HEK293T (cell line): Measurements from ENCODE around the gene SOST.

ENCODE experiments used
- CTCF ChIA-PET: fragments of 350-600 bp; formaldehyde crosslinking; extraction: SDS; loops from one replicate; lab custom pipeline; 2021; ENCODE audit warnings: antibody characterized with exemption, inconsistent platforms; lab: Yijun Ruan, JAX
- POLR2A ChIA-PET: fragments of 350-600 bp; formaldehyde crosslinking; extraction: SDS; loops from one replicate; lab custom pipeline; 2020; ENCODE audit warnings: antibody characterized with exemption, inconsistent platforms; lab: Yijun Ruan, JAX
- DNase-seq: peaks from one replicate; pipeline ENCODE4 v3.0.0; 2012; ENCODE audit warnings: mixed read lengths; ENCODE audit errors: extremely low spot score
- ARNT ChIP-seq: fragments of 450-650 bp; IDR thresholded peaks from 2 replicates; pipeline ENCODE4 v1.6.1; 2017; ENCODE audit warnings: mild to moderate bottlenecking
- BHLHE40 ChIP-seq: fragments of 450-650 bp; IDR thresholded peaks from 2 replicates; pipeline ENCODE4 v1.6.1; 2016; ENCODE audit warnings: mild to moderate bottlenecking, moderate library complexity, borderline replicate concordance
- CTBP1 ChIP-seq: fragments of 450-650 bp; IDR thresholded peaks from 2 replicates; pipeline ENCODE4 v1.6.1; 2016; ENCODE audit warnings: borderline replicate concordance
- ELF4 ChIP-seq: fragments of 450-650 bp; IDR thresholded peaks from 2 replicates; pipeline ENCODE4 v1.6.1; 2017; ENCODE audit warnings: antibody characterized with exemption
- FOXA1 ChIP-seq: fragments of 450-650 bp; IDR thresholded peaks from 2 replicates; pipeline ENCODE4 v1.6.1; 2016; ENCODE audit warnings: mild to moderate bottlenecking
- FOXK2 ChIP-seq: fragments of 450-650 bp; IDR thresholded peaks from 2 replicates; pipeline ENCODE4 v1.6.1; 2016; ENCODE audit warnings: mild to moderate bottlenecking
- FOXM1 ChIP-seq: fragments of 450-650 bp; IDR thresholded peaks from 2 replicates; pipeline ENCODE4 v1.6.1; 2017; ENCODE audit warnings: mild to moderate bottlenecking, borderline replicate concordance
- HDGF ChIP-seq: fragments of 450-650 bp; IDR thresholded peaks from 2 replicates; pipeline ENCODE4 v1.6.1; 2017; ENCODE audit warnings: antibody characterized with exemption, borderline replicate concordance
- L3MBTL2 ChIP-seq: fragments of 450-650 bp; conservative IDR thresholded peaks from 2 replicates; pipeline ENCODE4 v1.6.1; 2016; ENCODE audit warnings: mild to moderate bottlenecking
- LEF1 ChIP-seq: fragments of 450-650 bp; IDR thresholded peaks from 2 replicates; pipeline ENCODE4 v1.6.1; 2017; ENCODE audit warnings: mild to moderate bottlenecking, borderline replicate concordance
- NFRKB ChIP-seq: fragments of 450-650 bp; IDR thresholded peaks from 2 replicates; pipeline ENCODE4 v1.6.1; 2016; ENCODE audit warnings: mild to moderate bottlenecking, moderate library complexity
- PKNOX1 ChIP-seq: fragments of 450-650 bp; IDR thresholded peaks from 2 replicates; pipeline ENCODE4 v1.6.1; 2016
- SP1 ChIP-seq: fragments of 450-650 bp; IDR thresholded peaks from 2 replicates; pipeline ENCODE4 v1.6.1; 2017
- SUZ12 ChIP-seq: fragments of 450-650 bp; IDR thresholded peaks from 2 replicates; pipeline ENCODE4 v1.6.1; 2016; ENCODE audit warnings: mild to moderate bottlenecking
- TARDBP ChIP-seq: fragments of 450-650 bp; IDR thresholded peaks from 2 replicates; pipeline ENCODE4 v1.6.1; 2016
- ZNF384 ChIP-seq: fragments of 450-650 bp; IDR thresholded peaks from 2 replicates; pipeline ENCODE4 v1.6.1; 2016

The SOST gene

GRCh38 chr17:43720311-43721060, 38.1 kb downstream of the SOST start:
- ChIA-PET POLR2A (no interaction called here), CTCF (no interaction called here)
- TF ChIP-seq ELF4, result no peak
- no peak for TF ChIP-seq SP1
- TF ChIP-seq ARNT, result no peak
- no peak for TF ChIP-seq HDGF
- TF ChIP-seq CTBP1, result no peak
- TF ChIP-seq FOXK2, result no peak
- no peak for TF ChIP-seq BHLHE40
- TF ChIP-seq TARDBP, result no peak
- no peak for DNase-seq

GRCh38 chr17:43719578-43719977, 39.0 kb downstream of the SOST start:
- ChIA-PET POLR2A (no interaction called here), CTCF (no interaction called here)
- no peak for DNase-seq
- no peak for TF ChIP-seq PKNOX1
- TF ChIP-seq HDGF, result no peak
- TF ChIP-seq CTBP1, result no peak
- no peak for TF ChIP-seq L3MBTL2
- TF ChIP-seq BHLHE40, result no peak
- no peak for TF ChIP-seq FOXK2
- no peak for TF ChIP-seq SP1
- TF ChIP-seq LEF1, result no peak
- no peak for TF ChIP-seq SUZ12
- TF ChIP-seq ZNF384, result no peak
- TF ChIP-seq ARNT, result no peak
- no peak for TF ChIP-seq TARDBP
- no peak for TF ChIP-seq NFRKB

GRCh38 chr17:43718544-43718943, 40.0 kb downstream of the SOST start:
- TF ChIP-seq BHLHE40 (no peak), TARDBP (no peak), SP1 (no peak), FOXM1 (no peak), NFRKB (no peak), CTBP1 (no peak), FOXA1 (no peak), FOXK2 (no peak), HDGF (no peak), ZNF384 (no peak), SUZ12 (no peak), ARNT (no peak), ELF4 (no peak), LEF1 (no peak), L3MBTL2 (no peak), PKNOX1 (no peak)
- ChIA-PET POLR2A (no interaction called here), CTCF (interaction anchor here (0.6 kb wide), 1 partner anchor 42 kb away, joined by 3 read pairs; no protein-coding TSS in a partner anchor)
- DNase-seq, result no peak

GRCh38 chr17:43717913-43718312, 40.7 kb downstream of the SOST start:
- POLR2A ChIA-PET, result no interaction called here
- CTCF ChIA-PET, result interaction anchor here (0.6 to 1.0 kb wide), 2 partner anchors 23 to 42 kb away, joined by 3 to 4 read pairs; no protein-coding TSS in a partner anchor
- no peak for DNase-seq
- TF ChIP-seq CTBP1 (no peak), ZNF384 (0 out of 2 replicates have a peak, but pooled peaks have one; percentile 3)

DNA sequence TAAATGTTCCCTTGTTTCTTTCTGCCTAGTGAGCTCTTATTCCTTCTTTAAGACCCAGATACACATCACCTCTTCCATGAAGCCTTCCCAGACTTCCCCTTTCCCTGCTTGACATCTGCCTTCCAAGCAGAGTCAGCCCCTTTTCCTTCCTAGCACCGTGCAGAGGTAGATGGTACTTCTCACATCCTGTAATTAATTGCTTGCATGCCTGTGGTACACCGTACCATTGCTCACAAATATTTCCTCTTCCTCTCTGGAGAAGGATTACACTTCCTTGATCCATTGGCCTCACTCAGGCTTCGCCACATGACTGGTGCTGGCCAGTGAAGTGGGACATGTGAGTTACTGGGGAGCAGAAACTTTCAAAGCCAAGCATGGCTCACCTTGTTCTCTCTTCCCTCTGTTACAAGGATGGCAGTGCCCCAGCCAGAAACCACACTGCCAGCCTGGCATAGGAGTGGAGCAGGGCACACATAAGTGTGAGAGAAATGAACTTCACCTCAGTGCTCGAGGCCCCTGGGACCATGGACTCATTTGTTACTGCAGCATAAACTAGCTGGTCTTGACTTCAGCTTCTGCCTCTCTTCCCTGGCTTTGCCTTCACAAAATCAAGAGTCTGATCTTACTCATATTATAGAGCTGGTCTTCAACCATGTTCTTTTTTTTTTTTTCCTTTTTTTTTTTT, 44.0 kb downstream of the SOST start:
- CTCF ChIA-PET, result interaction anchor here (1.2 kb wide), 2 partner anchors 20 to 53 kb away, joined by 3 to 5 read pairs; no protein-coding TSS in a partner anchor
- POLR2A ChIA-PET, result interaction anchor here (1.4 to 1.7 kb wide), 2 partner anchors 10 to 43 kb away, joined by 5 read pairs; no protein-coding TSS in a partner anchor
- TF ChIP-seq LEF1 (no peak), HDGF (no peak), NFRKB (no peak), SP1 (no peak), ELF4 (no peak), SUZ12 (no peak), CTBP1 (no peak)
- DNase-seq, result no peak

- POLR2A ChIA-PET, result interaction anchor here (0.6 to 1.7 kb wide), 6 partner anchors 8 to 65 kb away, joined by 3 to 5 read pairs (median 4); partner anchors contain the start of genes DUSP3 and SOST
- CTCF ChIA-PET, result interaction anchor here (0.6 to 1.2 kb wide), 5 partner anchors 11 to 28 kb away, joined by 3 to 5 read pairs (median 3); no protein-coding TSS in a partner anchor
- TF ChIP-seq FOXA1, result no peak
- TF ChIP-seq PKNOX1, result no peak
- TF ChIP-seq L3MBTL2, result no peak
- TF ChIP-seq SUZ12, result no peak
- TF ChIP-seq TARDBP, result no peak
- TF ChIP-seq HDGF, result no peak
- TF ChIP-seq FOXM1, result no peak
- no peak for TF ChIP-seq LEF1
- no peak for TF ChIP-seq CTBP1
- TF ChIP-seq BHLHE40, result no peak
- no peak for TF ChIP-seq FOXK2
- peak; percentile 49 for DNase-seq
Measured at GRCh38 chr17:43713494-43714162, 45.0 kb downstream of the SOST start.
